HepG2 (cell line): ENCODE data around the gene TADA2A. TPM values are rescaled to one million over a fixed set of nuclear protein-coding genes. Genes with fewer than 3 reads are reported as not detected.

Source experiments
- FOSL1 ChIP-seq: sonication (generic); formaldehyde crosslinking; IDR thresholded peaks from 2 replicates; pipeline ENCODE4 v1.9.0; 2021; ENCODE audit warnings: missing genetic modification reagents, borderline replicate concordance
- HDAC2 ChIP-seq: sonication (generic); formaldehyde crosslinking; IDR thresholded peaks from 2 replicates; pipeline ENCODE4 v1.4.0; 2020; ENCODE audit warnings: missing genetic modification reagents
- KDM1A ChIP-seq: IDR thresholded peaks from 2 replicates; pipeline ENCODE4 v1.6.1; 2016; ENCODE audit warnings: missing compliant biosample characterization
- NFIB ChIP-seq: sonication (generic); formaldehyde crosslinking; IDR thresholded peaks from 2 replicates; pipeline ENCODE4 v1.9.0; 2021; ENCODE audit warnings: missing genetic modification reagents, mild to moderate bottlenecking, borderline replicate concordance
- SAP130 ChIP-seq: IDR thresholded peaks from 2 replicates; pipeline ENCODE4 v1.6.1; 2016; ENCODE audit warnings: low read depth
- SUZ12 ChIP-seq: fragments of 150-350 bp; IDR thresholded peaks from 2 replicates; pipeline ENCODE4 v1.6.1; 2014; ENCODE audit warnings: low read depth, low read length
- TBX2 ChIP-seq: sonication (generic); formaldehyde crosslinking; IDR thresholded peaks from 2 replicates; pipeline ENCODE4 v1.5.0; 2020; ENCODE audit warnings: missing genetic modification reagents, mild to moderate bottlenecking, borderline replicate concordance
- YEATS2 ChIP-seq: sonication (generic); formaldehyde crosslinking; IDR thresholded peaks from 2 replicates; pipeline ENCODE4 v1.4.0; 2020; ENCODE audit warnings: missing genetic modification reagents, borderline replicate concordance
- ZFP37 ChIP-seq: sonication (generic); formaldehyde crosslinking; IDR thresholded peaks from 2 replicates; pipeline ENCODE4 v1.4.0; 2020; ENCODE audit warnings: missing genetic modification reagents, borderline replicate concordance
- ZNF382 ChIP-seq: sonication (generic); formaldehyde crosslinking; IDR thresholded peaks from 2 replicates; pipeline ENCODE4 v1.5.0; 2020; ENCODE audit warnings: missing genetic modification reagents, mild to moderate bottlenecking, borderline replicate concordance
- ZNF496 ChIP-seq: sonication (generic); formaldehyde crosslinking; IDR thresholded peaks from 2 replicates; pipeline ENCODE4 v1.8.1; 2023; ENCODE audit warnings: mild to moderate bottlenecking, moderate library complexity, missing genetic modification reagents; ENCODE audit not compliant: insufficient replicate concordance
- ZNF550 ChIP-seq: sonication (generic); formaldehyde crosslinking; IDR thresholded peaks from 2 replicates; pipeline ENCODE4 v1.4.0; 2020; ENCODE audit warnings: mild to moderate bottlenecking, missing genetic modification reagents, borderline replicate concordance
- polyA plus RNA-seq, 8 experiments: library from polyadenylated mRNA; depleted of rRNA in 3 of 8; stranded (reverse) in 7 of 8; unstranded in 1 of 8; fragments of >200 nt; fragmentation: Illumina TruSeq in 4 of 8; extraction: Trizol in 4 of 8; gene quantifications; 2 replicates each; pipeline versions ENCODE4 v1.2.1 to v1.2.3, GENCODE V29; 2011 to 2016; ENCODE audit warnings: low read depth in 4 of 8, missing spikeins in 1 of 8, mixed read lengths in 1 of 8; ENCODE audit not compliant: insufficient read depth in 1 of 8
- total RNA-seq, 5 experiments: library from RNA; depleted of rRNA; stranded (reverse); fragments of >200 nt; fragmentation: Illumina TruSeq; extraction: Trizol; gene quantifications; 2 replicates each; pipeline ENCODE4 v1.2.3, GENCODE V29; 2016; ENCODE audit warnings: low read depth in 1 of 5
- TF ChIP-seq, protein P1 (sequence below): sonication (generic); formaldehyde crosslinking; IDR thresholded peaks from 2 replicates; pipeline ENCODE4 v1.9.0; 2021; ENCODE audit warnings: missing genetic modification reagents, mild to moderate bottlenecking, borderline replicate concordance
- TF ChIP-seq, protein P2 (sequence below): sonication (generic); formaldehyde crosslinking; IDR thresholded peaks from 2 replicates; pipeline ENCODE4 v1.8.1; 2022; ENCODE audit warnings: mild to moderate bottlenecking, missing genetic modification reagents
- TF ChIP-seq, protein P3 (sequence below): sonication (generic); formaldehyde crosslinking; IDR thresholded peaks from 2 replicates; pipeline ENCODE4 v1.4.0; 2020; ENCODE audit warnings: missing genetic modification reagents, borderline replicate concordance
- TF ChIP-seq, protein P4 (sequence below): IDR thresholded peaks from 2 replicates; pipeline ENCODE4 v1.6.1; 2016; ENCODE audit warnings: low read depth, borderline replicate concordance
- TF ChIP-seq, protein P5 (sequence below): IDR thresholded peaks from 2 replicates; pipeline ENCODE4 v1.6.1; 2012; ENCODE audit warnings: low read length, improper control_type of control experiment

TADA2A gene
- total and polyA plus RNA-seq, 2 of the 13 experiments (the other 11 are each of a cell fraction or from before 2014, with no cell fraction given): 8.0 to 14.0 TPM

DNA sequence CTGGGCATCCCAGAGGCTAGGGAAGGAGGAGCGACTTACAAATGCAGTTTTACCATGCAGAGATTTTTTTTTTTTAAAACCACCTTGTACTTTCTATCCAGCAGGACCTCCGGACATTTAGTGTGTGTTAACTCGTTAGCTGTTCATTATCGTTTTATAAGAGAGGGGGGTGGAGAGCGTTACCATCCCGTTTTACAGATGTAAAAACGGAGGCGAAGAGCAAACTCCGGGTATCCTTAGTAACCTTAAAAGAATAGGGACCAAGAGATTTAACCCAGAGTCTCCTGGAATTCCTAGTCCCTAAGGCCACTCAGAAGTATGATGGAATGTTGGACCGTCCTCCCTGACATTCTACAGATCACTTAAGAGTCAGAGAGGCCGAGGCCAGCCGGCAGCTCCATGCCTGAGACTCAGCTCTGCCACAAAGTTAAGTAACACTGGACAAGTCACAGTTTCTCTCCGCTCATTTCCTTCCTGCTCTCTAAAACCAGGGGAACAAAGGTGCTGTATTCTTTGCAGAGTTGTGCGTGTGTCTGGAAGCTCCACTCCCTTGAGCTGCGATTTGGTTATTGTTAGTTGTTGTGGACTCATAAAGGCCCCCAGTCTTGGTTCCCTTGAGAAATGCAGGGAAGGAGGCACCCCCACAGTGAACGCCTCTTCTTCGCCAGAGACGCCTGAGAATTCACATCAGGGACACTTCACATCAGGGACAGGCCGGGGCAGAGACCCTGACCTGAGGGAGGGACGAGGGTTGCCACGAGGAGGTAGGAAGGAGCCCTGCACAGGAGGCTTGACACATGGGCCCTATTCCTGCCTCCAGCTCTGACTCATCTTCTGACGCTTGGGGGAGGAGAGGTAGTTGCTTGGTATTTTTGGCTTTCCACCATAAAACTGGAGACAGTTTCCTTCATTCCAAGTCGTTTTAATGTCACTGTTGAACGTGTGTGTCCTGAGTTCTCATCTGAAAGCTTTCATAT is 84.2 kb downstream of the TADA2A start (continued):
- 0 out of 2 replicates have a peak, but pooled peaks have one; percentile 20 for TF ChIP-seq HDAC2 (CRISPR knock-in tag)
- TF ChIP-seq, protein P1, sequence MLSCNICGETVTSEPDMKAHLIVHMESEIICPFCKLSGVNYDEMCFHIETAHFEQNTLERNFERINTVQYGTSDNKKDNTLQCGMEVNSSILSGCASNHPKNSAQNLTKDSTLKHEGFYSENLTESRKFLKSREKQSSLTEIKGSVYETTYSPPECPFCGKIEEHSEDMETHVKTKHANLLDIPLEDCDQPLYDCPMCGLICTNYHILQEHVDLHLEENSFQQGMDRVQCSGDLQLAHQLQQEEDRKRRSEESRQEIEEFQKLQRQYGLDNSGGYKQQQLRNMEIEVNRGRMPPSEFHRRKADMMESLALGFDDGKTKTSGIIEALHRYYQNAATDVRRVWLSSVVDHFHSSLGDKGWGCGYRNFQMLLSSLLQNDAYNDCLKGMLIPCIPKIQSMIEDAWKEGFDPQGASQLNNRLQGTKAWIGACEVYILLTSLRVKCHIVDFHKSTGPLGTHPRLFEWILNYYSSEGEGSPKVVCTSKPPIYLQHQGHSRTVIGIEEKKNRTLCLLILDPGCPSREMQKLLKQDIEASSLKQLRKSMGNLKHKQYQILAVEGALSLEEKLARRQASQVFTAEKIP (CRISPR knock-in tag): no peak
- no peak for TF ChIP-seq ZNF382 (CRISPR knock-in tag)
- TF ChIP-seq, protein P2, sequence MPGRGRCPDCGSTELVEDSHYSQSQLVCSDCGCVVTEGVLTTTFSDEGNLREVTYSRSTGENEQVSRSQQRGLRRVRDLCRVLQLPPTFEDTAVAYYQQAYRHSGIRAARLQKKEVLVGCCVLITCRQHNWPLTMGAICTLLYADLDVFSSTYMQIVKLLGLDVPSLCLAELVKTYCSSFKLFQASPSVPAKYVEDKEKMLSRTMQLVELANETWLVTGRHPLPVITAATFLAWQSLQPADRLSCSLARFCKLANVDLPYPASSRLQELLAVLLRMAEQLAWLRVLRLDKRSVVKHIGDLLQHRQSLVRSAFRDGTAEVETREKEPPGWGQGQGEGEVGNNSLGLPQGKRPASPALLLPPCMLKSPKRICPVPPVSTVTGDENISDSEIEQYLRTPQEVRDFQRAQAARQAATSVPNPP: no peak
- TF ChIP-seq, protein P3, sequence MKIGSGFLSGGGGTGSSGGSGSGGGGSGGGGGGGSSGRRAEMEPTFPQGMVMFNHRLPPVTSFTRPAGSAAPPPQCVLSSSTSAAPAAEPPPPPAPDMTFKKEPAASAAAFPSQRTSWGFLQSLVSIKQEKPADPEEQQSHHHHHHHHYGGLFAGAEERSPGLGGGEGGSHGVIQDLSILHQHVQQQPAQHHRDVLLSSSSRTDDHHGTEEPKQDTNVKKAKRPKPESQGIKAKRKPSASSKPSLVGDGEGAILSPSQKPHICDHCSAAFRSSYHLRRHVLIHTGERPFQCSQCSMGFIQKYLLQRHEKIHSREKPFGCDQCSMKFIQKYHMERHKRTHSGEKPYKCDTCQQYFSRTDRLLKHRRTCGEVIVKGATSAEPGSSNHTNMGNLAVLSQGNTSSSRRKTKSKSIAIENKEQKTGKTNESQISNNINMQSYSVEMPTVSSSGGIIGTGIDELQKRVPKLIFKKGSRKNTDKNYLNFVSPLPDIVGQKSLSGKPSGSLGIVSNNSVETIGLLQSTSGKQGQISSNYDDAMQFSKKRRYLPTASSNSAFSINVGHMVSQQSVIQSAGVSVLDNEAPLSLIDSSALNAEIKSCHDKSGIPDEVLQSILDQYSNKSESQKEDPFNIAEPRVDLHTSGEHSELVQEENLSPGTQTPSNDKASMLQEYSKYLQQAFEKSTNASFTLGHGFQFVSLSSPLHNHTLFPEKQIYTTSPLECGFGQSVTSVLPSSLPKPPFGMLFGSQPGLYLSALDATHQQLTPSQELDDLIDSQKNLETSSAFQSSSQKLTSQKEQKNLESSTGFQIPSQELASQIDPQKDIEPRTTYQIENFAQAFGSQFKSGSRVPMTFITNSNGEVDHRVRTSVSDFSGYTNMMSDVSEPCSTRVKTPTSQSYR (CRISPR knock-in tag): no peak
- TF ChIP-seq SUZ12: no peak
- 0 out of 2 replicates have a peak, but pooled peaks have one; percentile 25 for TF ChIP-seq TBX2 (CRISPR knock-in tag)
- 0 out of 2 replicates have a peak, but pooled peaks have one; percentile 21 for TF ChIP-seq FOSL1 (CRISPR knock-in tag)
- TF ChIP-seq, protein P4, sequence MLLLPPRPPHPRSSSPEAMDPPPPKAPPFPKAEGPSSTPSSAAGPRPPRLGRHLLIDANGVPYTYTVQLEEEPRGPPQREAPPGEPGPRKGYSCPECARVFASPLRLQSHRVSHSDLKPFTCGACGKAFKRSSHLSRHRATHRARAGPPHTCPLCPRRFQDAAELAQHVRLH: 0 out of 2 replicates have a peak, but pooled peaks have one; percentile 41
- no peak for TF ChIP-seq KDM1A (CRISPR knock-in tag)
- no peak for TF ChIP-seq ZNF496 (CRISPR knock-in tag)
- peak; percentile 67 for TF ChIP-seq SAP130 (CRISPR knock-in tag)
- peak; percentile 56; the same call in 1 of the 2 replicates for TF ChIP-seq YEATS2 (CRISPR knock-in tag)
- TF ChIP-seq, protein P5, sequence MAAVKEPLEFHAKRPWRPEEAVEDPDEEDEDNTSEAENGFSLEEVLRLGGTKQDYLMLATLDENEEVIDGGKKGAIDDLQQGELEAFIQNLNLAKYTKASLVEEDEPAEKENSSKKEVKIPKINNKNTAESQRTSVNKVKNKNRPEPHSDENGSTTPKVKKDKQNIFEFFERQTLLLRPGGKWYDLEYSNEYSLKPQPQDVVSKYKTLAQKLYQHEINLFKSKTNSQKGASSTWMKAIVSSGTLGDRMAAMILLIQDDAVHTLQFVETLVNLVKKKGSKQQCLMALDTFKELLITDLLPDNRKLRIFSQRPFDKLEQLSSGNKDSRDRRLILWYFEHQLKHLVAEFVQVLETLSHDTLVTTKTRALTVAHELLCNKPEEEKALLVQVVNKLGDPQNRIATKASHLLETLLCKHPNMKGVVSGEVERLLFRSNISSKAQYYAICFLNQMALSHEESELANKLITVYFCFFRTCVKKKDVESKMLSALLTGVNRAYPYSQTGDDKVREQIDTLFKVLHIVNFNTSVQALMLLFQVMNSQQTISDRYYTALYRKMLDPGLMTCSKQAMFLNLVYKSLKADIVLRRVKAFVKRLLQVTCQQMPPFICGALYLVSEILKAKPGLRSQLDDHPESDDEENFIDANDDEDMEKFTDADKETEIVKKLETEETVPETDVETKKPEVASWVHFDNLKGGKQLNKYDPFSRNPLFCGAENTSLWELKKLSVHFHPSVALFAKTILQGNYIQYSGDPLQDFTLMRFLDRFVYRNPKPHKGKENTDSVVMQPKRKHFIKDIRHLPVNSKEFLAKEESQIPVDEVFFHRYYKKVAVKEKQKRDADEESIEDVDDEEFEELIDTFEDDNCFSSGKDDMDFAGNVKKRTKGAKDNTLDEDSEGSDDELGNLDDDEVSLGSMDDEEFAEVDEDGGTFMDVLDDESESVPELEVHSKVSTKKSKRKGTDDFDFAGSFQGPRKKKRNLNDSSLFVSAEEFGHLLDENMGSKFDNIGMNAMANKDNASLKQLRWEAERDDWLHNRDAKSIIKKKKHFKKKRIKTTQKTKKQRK: no peak
- no peak for TF ChIP-seq ZNF550 (CRISPR knock-in tag)
- no peak for TF ChIP-seq ZFP37 (CRISPR knock-in tag)
- no peak for TF ChIP-seq NFIB (CRISPR knock-in tag)
